ENCODE results near the gene XYLT1. TPM values are rescaled to one million over a fixed set of nuclear protein-coding genes. Genes with fewer than 3 reads are reported as not detected.
A peak's percentile ranks its signal among the peaks of the same experiment; 100 is the strongest.

The XYLT1 gene
- total RNA-seq, 1 experiment from 2014 or later, result 13.0 TPM

DNA sequence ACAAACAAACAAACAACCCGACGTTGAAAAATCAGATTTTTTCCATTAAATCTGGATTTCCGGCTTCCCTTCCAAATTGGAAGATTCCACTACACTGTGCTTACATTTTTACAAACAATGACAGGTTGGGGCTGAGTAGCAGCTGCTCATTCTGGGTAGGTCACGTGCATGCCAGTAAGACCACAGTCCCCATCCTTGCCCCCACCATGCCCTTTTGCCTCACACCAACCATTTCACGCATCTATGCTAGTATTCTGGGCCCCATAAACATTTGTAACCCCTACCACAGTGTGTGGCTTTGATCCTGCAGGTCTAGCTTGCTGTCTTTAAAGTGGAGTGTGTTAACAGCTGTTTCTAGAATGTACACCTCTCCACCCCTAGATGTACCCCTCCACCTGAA, 366.1 kb downstream of the XYLT1 start:
- no peak overlapping the region for H3K27ac ChIP-seq
- no peaks in the 10 kb centered on the region for H3K9me3 ChIP-seq (replicated peaks)
- no peaks in the 10 kb centered on the region for H3K27me3 ChIP-seq (replicated peaks)
- peaks cover 16% of the 10 kb centered on the region for H3K4me1 ChIP-seq (replicated peaks)
- no peaks in the 10 kb centered on the region for H3K36me3 ChIP-seq
- DNase-seq (ENCODE audit: low read depth in 1 of 2, low spot score in 2 of 2), result peak in 1 of 2 experiments; percentile 27
- no peak overlapping the region for H3K4me3 ChIP-seq

- H3K4me1 ChIP-seq (replicated peaks), result peaks cover 16% of the 10 kb centered on the region
- no peaks in the 10 kb centered on the region for H3K27me3 ChIP-seq (replicated peaks)
- H3K27ac ChIP-seq, result no peak overlapping the region
- no peak overlapping the region for H3K4me3 ChIP-seq
- H3K36me3 ChIP-seq, result no peaks in the 10 kb centered on the region
- H3K9me3 ChIP-seq (replicated peaks), result no peaks in the 10 kb centered on the region
- DNase-seq (ENCODE audit: low read depth in 1 of 2, low spot score in 2 of 2), result no peak
These were observed 367.5 kb downstream of the XYLT1 start for GRCh38 chr16:17103216-17103615.

DNA sequence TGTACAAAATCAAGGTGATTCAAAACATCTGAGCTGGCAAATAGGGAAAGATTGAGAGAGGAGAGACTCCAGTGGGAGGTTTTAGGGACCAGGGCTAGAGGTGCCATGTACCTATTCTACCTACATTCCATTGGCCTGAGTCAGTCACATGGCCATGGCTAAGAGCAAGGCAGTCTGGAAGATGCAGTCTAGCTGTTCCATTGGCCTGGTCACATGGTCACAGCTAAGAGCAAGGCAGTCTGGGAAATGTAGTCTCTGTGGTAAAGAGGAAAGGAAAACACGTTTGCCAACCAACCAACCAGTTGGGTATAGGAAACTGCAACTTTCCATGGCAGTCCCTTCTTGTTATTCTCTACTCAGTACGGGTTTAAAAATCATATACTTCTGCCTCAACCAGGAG, 369.1 kb downstream of the XYLT1 start:
- H3K9me3 ChIP-seq (replicated peaks), result no peaks in the 10 kb centered on the region
- no peak overlapping the region for H3K27ac ChIP-seq
- no peak overlapping the region for H3K4me3 ChIP-seq
- H3K36me3 ChIP-seq, result no peaks in the 10 kb centered on the region
- DNase-seq (ENCODE audit: low read depth in 1 of 2, low spot score in 2 of 2), result no peak
- peaks cover 16% of the 10 kb centered on the region for H3K4me1 ChIP-seq (replicated peaks)
- H3K27me3 ChIP-seq (replicated peaks), result no peaks in the 10 kb centered on the region

DNA sequence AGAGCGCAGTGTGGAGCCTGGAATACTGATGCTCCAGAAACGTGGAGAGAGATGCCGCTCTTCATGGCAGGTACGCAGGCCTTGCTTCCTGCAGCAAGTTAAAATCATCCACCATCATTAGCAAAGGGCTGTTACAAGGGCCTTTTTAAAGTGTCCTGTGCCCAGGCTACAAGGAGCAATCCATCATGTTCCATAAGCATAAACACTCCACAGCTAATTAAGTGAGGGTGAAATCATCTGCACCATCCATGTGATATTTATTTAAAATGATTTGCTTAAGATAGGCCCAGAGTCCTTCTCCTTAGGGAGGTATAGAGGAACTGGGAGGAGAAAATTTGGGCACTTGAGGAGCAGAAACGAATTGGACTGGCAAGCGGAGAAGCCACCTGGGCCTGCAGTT, 372.1 kb downstream of the XYLT1 start:
- no peak for DNase-seq (ENCODE audit: low read depth in 1 of 2, low spot score in 2 of 2)
- Histone ChIP-seq H3K9me3 (replicated peaks) (no peaks in the 10 kb centered on the region), H3K27me3 (replicated peaks) (no peaks in the 10 kb centered on the region), H3K36me3 (no peaks in the 10 kb centered on the region), H3K4me3 (no peak overlapping the region), H3K4me1 (replicated peaks) (no peaks in the 10 kb centered on the region), H3K27ac (no peak overlapping the region)

GRCh38 chr16:17084130-17084529, 386.6 kb downstream of the XYLT1 start:
- Histone ChIP-seq H3K9me3 (replicated peaks) (no peaks in the 10 kb centered on the region), H3K4me3 (no peak overlapping the region), H3K27me3 (replicated peaks) (0 out of 2 replicates have a peak, but pooled peaks cover 2% of the 10 kb centered on the region), H3K4me1 (replicated peaks) (no peaks in the 10 kb centered on the region), H3K36me3 (no peaks in the 10 kb centered on the region), H3K27ac (no peak overlapping the region)
- DNase-seq (ENCODE audit: low read depth in 1 of 2, low spot score in 2 of 2), result no peak

DNA sequence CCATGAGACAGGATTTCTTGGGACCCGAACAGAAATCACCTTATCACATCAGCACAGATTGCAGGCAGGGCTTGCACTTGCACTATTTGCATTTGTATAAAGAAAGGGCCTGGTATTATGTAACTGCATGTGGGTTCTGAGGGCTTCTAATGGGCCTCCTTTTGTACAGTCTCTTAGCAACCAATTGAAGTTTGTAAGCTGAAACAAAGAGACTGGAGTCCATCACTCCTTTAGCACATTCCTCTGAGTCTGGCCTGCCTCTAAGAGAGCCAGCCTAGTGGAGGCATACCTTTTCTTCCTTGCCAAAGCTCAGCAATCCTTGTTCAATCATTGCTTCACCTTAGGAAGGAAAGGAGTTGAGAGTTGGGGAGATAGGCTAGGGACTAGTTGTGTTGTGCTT, 387.1 kb downstream of the XYLT1 start:
- DNase-seq (ENCODE audit: low read depth in 1 of 2, low spot score in 2 of 2), result no peak
- no peak overlapping the region for H3K27ac ChIP-seq
- no peaks in the 10 kb centered on the region for H3K4me1 ChIP-seq (replicated peaks)
- H3K27me3 ChIP-seq (replicated peaks), result peaks cover 7% of the 10 kb centered on the region; the same call in 1 of the 2 replicates
- no peaks in the 10 kb centered on the region for H3K36me3 ChIP-seq
- H3K4me3 ChIP-seq, result no peak overlapping the region
- H3K9me3 ChIP-seq (replicated peaks), result no peaks in the 10 kb centered on the region

GRCh38 chr16:17082095-17082882, 388.5 kb downstream of the XYLT1 start:
- no peaks in the 10 kb centered on the region for H3K36me3 ChIP-seq
- no peak for DNase-seq (ENCODE audit: low read depth in 1 of 2, low spot score in 2 of 2)
- H3K27ac ChIP-seq, result no peak overlapping the region
- H3K27me3 ChIP-seq (replicated peaks), result peaks cover 10% of the 10 kb centered on the region; the same call in 1 of the 2 replicates
- H3K4me1 ChIP-seq (replicated peaks), result no peaks in the 10 kb centered on the region
- no peaks in the 10 kb centered on the region for H3K9me3 ChIP-seq (replicated peaks)
- no peak overlapping the region for H3K4me3 ChIP-seq

DNA sequence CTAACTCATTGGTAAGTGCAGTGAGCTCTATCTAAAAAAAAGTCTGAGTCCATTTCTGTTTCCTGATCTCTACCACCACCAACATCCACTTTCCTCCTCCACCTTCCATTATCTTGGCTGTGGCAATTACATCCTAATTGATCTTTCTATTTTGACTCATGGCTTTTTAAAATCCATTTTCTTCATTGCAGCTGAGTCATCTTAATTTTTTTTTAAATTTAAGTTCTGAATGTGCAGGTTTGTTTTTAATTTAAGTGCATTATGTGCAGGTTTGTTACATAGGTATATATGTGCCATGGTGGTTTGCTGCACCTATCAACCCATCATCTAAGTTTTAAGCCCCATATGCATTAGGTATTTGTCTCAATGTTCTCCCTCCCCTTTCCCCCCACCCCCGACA, 390.7 kb downstream of the XYLT1 start:
- H3K4me3 ChIP-seq, result no peak overlapping the region
- peaks cover 20% of the 10 kb centered on the region for H3K27me3 ChIP-seq (replicated peaks)
- H3K27ac ChIP-seq, result no peak overlapping the region
- no peak for DNase-seq (ENCODE audit: low read depth in 1 of 2, low spot score in 2 of 2)
- no peaks in the 10 kb centered on the region for H3K9me3 ChIP-seq (replicated peaks)
- H3K4me1 ChIP-seq (replicated peaks), result no peaks in the 10 kb centered on the region
- H3K36me3 ChIP-seq, result no peaks in the 10 kb centered on the region

- Histone ChIP-seq H3K27me3 (replicated peaks) (peaks cover 20% of the 10 kb centered on the region), H3K9me3 (replicated peaks) (no peaks in the 10 kb centered on the region), H3K27ac (no peak overlapping the region), H3K36me3 (no peaks in the 10 kb centered on the region), H3K4me3 (no peak overlapping the region), H3K4me1 (replicated peaks) (no peaks in the 10 kb centered on the region)
- no peak for DNase-seq (ENCODE audit: low read depth in 1 of 2, low spot score in 2 of 2)
These were observed 391.7 kb downstream of the XYLT1 start for GRCh38 chr16:17078931-17079631.

GRCh38 chr16:17076818-17077498, 393.8 kb downstream of the XYLT1 start:
- Histone ChIP-seq H3K4me3 (no peak overlapping the region), H3K9me3 (replicated peaks) (no peaks in the 10 kb centered on the region), H3K27ac (no peak overlapping the region), H3K4me1 (replicated peaks) (no peaks in the 10 kb centered on the region), H3K36me3 (no peaks in the 10 kb centered on the region), H3K27me3 (replicated peaks) (peaks cover 26% of the 10 kb centered on the region)
- DNase-seq (ENCODE audit: low read depth in 1 of 2, low spot score in 2 of 2), result no peak

DNA sequence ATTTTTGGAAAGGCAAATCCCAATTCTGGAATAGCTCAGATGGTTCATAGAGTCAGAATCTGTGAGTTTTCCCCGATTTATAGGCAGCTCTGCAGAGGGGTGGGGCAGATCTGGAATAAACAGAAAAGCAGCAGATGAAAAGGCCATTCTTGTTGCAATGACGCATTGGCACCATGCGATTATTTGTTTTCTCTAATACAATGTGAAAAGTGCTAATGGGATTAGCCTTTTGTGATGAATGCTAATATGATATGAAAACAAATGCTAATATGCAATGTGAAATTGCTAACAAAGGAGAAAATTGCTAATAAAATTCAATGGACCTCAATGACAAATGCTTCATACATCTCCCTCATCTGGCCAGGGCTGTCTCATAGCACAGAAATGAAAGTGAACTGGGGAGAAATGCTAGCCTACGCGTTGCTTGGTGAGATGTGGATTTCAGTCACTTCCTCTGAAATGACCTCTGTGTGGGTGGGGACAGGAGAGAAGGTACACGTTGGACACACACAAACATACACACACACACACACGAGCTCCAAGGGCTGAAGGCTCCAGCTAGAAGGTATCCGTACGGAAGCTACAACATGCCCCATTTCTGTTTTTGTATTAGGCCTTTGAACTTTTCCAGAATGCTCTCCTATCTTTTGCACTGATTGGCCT, 394.5 kb downstream of the XYLT1 start:
- no peak for DNase-seq (ENCODE audit: low read depth in 1 of 2, low spot score in 2 of 2)
- no peaks in the 10 kb centered on the region for H3K36me3 ChIP-seq
- no peaks in the 10 kb centered on the region for H3K4me1 ChIP-seq (replicated peaks)
- peaks cover 26% of the 10 kb centered on the region for H3K27me3 ChIP-seq (replicated peaks)
- no peaks in the 10 kb centered on the region for H3K9me3 ChIP-seq (replicated peaks)
- no peak overlapping the region for H3K4me3 ChIP-seq
- H3K27ac ChIP-seq, result no peak overlapping the region

DNA sequence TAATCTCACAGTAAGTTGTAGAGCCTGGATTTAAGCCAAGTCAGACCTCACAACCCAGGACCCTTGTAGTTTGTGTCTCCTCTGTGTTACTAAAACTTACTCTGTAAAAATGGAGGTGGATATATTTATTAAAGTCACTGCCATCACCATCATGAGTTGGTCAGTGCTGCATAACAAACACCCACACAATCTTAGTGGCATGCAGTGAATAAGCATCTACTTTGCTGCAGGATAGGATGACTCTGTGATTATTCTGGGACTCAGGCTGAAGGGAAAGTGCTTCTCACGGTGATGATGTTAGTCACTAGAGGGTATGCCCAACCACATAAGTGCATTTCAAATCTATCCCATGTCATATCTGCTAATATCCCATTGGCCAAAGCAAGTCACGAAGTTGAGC, 398.7 kb downstream of the XYLT1 start:
- H3K9me3 ChIP-seq (replicated peaks), result no peaks in the 10 kb centered on the region
- no peak overlapping the region for H3K27ac ChIP-seq
- no peaks in the 10 kb centered on the region for H3K4me1 ChIP-seq (replicated peaks)
- H3K4me3 ChIP-seq, result no peak overlapping the region
- H3K36me3 ChIP-seq, result no peaks in the 10 kb centered on the region
- peaks cover 22% of the 10 kb centered on the region for H3K27me3 ChIP-seq (replicated peaks)
- DNase-seq (ENCODE audit: low read depth in 1 of 2, low spot score in 2 of 2), result no peak

- H3K36me3 ChIP-seq, result no peaks in the 10 kb centered on the region
- peaks cover 19% of the 10 kb centered on the region; the same call in 1 of the 2 replicates for H3K27me3 ChIP-seq (replicated peaks)
- H3K4me1 ChIP-seq (replicated peaks), result no peaks in the 10 kb centered on the region
- no peaks in the 10 kb centered on the region for H3K9me3 ChIP-seq (replicated peaks)
- H3K4me3 ChIP-seq, result no peak overlapping the region
- H3K27ac ChIP-seq, result no peak overlapping the region
- DNase-seq (ENCODE audit: low read depth in 1 of 2, low spot score in 2 of 2), result no peak
These were observed 399.7 kb downstream of the XYLT1 start for GRCh38 chr16:17070882-17071592.
